ENCODE data around the gene ARAP2. TPM values are rescaled to one million over a fixed set of nuclear protein-coding genes. Genes with fewer than 3 reads are reported as not detected.

ARAP2 gene
- total RNA-seq, 4 donors from 2014 or later, result 109 to 247 (median 225) TPM

DNA sequence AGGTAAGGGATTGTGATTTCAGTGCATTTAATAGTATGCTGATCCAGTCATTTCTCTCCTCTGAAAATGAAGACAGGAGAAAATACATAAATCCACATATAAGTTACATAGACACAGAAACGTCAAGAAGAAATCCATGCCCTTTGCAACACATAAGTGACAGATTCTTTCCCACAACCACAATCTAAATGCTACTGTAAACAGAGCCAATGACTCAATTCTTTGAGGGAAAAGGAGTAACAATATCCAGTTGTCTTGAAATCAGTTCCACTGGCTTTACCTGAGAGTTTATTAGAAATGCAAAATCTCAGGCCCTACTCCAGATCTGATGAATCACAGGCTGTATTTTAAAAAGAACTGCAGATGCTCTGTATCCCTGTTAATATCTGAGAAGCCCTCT is 66.4 kb downstream of the ARAP2 start:
- no peak overlapping the region for H3K27ac ChIP-seq
- peaks cover 0 to 2% of the 10 kb centered on the region in 2 donors for H3K4me1 ChIP-seq
- DNase-seq, result no peak
- intact Hi-C loops (cut with DNase I), result no loop called here
- WGBS, 2 donors, result 87 to 88% methylated on average over 1 of the region's 1 CpG
- TF ChIP-seq, protein P1, sequence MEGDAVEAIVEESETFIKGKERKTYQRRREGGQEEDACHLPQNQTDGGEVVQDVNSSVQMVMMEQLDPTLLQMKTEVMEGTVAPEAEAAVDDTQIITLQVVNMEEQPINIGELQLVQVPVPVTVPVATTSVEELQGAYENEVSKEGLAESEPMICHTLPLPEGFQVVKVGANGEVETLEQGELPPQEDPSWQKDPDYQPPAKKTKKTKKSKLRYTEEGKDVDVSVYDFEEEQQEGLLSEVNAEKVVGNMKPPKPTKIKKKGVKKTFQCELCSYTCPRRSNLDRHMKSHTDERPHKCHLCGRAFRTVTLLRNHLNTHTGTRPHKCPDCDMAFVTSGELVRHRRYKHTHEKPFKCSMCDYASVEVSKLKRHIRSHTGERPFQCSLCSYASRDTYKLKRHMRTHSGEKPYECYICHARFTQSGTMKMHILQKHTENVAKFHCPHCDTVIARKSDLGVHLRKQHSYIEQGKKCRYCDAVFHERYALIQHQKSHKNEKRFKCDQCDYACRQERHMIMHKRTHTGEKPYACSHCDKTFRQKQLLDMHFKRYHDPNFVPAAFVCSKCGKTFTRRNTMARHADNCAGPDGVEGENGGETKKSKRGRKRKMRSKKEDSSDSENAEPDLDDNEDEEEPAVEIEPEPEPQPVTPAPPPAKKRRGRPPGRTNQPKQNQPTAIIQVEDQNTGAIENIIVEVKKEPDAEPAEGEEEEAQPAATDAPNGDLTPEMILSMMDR (IDR thresholded peaks at IDR 0.05), result no peak
- no peak for TF ChIP-seq POLR2A (IDR thresholded peaks at IDR 0.05)
- H3K27me3 ChIP-seq, result no peaks in the 10 kb centered on the region
- no peaks in the 10 kb centered on the region for H3K9me3 ChIP-seq
- H3K4me3 ChIP-seq (replicated peaks in 1 of 3), result no peak overlapping the region
- H3K36me3 ChIP-seq, result no peaks in the 10 kb centered on the region

DNA sequence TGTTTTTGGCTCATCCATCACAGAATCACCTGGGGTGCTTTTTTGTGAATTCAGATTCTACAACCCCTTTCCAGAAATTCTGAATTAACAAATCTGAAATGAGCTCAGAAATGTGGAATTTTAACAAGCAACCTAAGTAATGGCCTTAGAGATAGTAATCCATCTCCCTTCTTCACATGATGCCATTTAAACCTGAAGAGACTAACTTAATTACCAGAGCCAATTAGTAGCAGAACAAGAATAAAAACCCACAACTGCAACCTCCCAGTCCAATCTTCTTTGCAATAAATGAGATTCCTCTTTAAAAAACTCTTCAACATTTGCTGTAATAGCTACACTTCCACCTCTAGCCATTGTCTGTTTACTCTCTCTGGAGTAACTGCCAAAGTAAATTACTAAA is 69.7 kb downstream of the ARAP2 start:
- intact Hi-C loops (cut with DNase I), result no loop called here
- H3K9me3 ChIP-seq, result no peaks in the 10 kb centered on the region

DNA sequence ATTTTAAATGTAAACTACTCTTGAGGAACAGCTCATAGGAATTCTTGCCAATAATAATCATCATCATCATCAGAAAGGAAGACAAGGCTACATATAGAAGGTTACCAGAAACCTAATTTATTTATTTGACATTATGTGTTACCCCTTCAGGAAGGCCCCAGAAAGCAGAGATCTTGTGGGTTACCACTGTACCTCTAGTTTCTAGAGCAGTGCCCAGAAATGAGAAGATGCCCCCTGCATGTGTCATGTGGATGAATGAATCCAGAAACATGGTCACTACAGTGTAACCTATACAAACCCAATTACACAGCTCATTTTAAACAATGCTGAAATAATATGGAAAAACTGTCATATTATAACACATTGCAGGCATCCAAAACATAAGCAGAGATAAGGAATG is 70.4 kb downstream of the ARAP2 start:
- H3K27me3 ChIP-seq, result no peaks in the 10 kb centered on the region
- H3K4me3 ChIP-seq (replicated peaks in 1 of 3), result no peak overlapping the region
- no peaks in the 10 kb centered on the region for H3K36me3 ChIP-seq
- H3K9me3 ChIP-seq, result no peaks in the 10 kb centered on the region
- DNase-seq, result no peak
- H3K4me1 ChIP-seq, result peaks cover 0 to 10% of the 10 kb centered on the region in 2 donors
- no peak for TF ChIP-seq POLR2A (IDR thresholded peaks at IDR 0.05)
- TF ChIP-seq, protein P1 (IDR thresholded peaks at IDR 0.05), result no peak
- H3K27ac ChIP-seq, result no peak overlapping the region
- intact Hi-C loops (cut with DNase I), result no loop called here

More for the DNA sequence above, 69.7 kb downstream of the ARAP2 start:
- no peaks in the 10 kb centered on the region for H3K27me3 ChIP-seq
- H3K4me1 ChIP-seq, result peaks cover 0 to 10% of the 10 kb centered on the region in 2 donors
- no peak for DNase-seq
- H3K27ac ChIP-seq, result no peak overlapping the region
- TF ChIP-seq, protein P1 (IDR thresholded peaks at IDR 0.05), result no peak
- TF ChIP-seq POLR2A (IDR thresholded peaks at IDR 0.05), result no peak
- no peak overlapping the region for H3K4me3 ChIP-seq (replicated peaks in 1 of 3)
- no peaks in the 10 kb centered on the region for H3K36me3 ChIP-seq

DNA sequence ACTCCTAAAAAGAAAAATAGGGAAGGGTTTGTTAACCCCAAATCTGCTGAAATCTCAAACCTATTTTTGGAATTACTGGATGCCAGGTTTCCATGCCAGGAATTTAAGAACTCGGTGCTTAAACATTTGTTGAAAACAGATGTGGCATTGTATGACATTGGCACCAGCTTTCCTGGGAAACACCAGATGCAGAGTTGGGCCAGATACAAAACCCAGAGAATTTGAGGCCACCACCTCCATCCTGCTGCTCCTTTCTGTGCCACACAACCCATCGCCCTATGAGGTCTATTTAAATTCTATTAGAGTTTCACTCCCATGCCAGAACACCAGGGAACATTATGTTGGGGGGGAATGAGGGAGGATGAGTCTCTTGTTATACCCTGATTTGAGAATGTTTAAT is 71.7 kb downstream of the ARAP2 start:
- no peak for TF ChIP-seq POLR2A (IDR thresholded peaks at IDR 0.05)
- TF ChIP-seq, protein P1 (IDR thresholded peaks at IDR 0.05), result no peak
- H3K4me3 ChIP-seq (replicated peaks in 1 of 3), result no peak overlapping the region
- peaks cover 0 to 10% of the 10 kb centered on the region in 2 donors for H3K4me1 ChIP-seq
- 82 to 88% methylated on average over 2 of the region's 2 CpGs for WGBS, 2 donors
- H3K27me3 ChIP-seq, result no peaks in the 10 kb centered on the region
- no peaks in the 10 kb centered on the region for H3K9me3 ChIP-seq
- intact Hi-C loops (cut with DNase I), result no loop called here
- no peak for DNase-seq
- no peaks in the 10 kb centered on the region for H3K36me3 ChIP-seq
- no peak overlapping the region for H3K27ac ChIP-seq

DNA sequence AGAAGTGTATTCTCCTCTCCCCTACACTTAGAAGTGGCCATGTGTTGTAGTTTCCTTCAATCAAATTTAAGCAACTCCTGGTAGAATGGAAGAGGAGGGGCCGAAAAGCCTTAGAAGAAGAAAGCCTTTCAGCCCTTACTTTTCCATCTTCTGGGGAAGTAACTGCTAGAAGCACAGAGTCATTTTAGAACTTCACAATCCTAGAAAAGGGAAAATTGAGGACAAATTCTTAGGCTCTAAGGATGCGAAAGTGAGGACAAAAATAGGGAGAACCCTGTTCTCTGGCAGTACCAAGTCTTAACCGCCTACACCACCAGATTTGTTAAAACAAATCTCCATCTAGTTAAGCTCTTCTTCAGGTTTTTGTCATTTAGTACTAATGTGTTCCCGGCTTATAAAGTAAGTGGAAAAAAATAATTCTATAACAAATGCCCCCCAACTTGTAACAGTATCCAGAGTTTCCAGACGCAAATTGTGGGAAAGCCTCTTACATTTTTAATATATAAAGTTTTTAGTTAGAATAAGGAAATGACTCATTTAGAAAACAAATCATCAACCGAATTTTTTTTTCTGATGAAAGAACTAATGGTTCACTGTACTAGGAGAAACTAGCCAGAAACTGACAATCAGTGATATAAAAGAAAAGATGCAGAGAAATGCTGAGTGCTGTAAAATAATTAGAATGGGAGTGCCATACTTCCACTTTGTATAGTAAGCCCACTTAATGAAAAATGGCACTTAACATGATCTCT is 76.0 kb downstream of the ARAP2 start:
- DNase-seq, result no peak
- no peak overlapping the region for H3K4me3 ChIP-seq (replicated peaks in 1 of 3)
- no peak overlapping the region for H3K27ac ChIP-seq
- H3K4me1 ChIP-seq, result peaks cover 10% of the 10 kb centered on the region in 2 donors
- WGBS, 2 donors, result 81 to 89% methylated on average over 6 of the region's 6 CpGs
- H3K9me3 ChIP-seq, result no peaks in the 10 kb centered on the region
- intact Hi-C loops (cut with DNase I), result no loop called here
- TF ChIP-seq, protein P1 (IDR thresholded peaks at IDR 0.05), result no peak
- TF ChIP-seq POLR2A (IDR thresholded peaks at IDR 0.05), result no peak
- H3K36me3 ChIP-seq, result no peaks in the 10 kb centered on the region
- no peaks in the 10 kb centered on the region for H3K27me3 ChIP-seq
